SK-N-SH treated with all-trans-retinoic acid at 6 μM for 48 hours (cell line): ENCODE measurements around the gene BTG2.

Experiments
- ATAC-seq: fragments of 200-7000 bp; cut with Tn5 transposase; 3 replicates; pipeline ENCODE4 v1.9.1; 2020; ENCODE audit warnings: mild to moderate bottlenecking, moderate library complexity
- ARNTL ChIP-seq: fragments of 450-650 bp; formaldehyde crosslinking; IDR thresholded peaks from 2 replicates; pipeline ENCODE4 v1.5.0; 2020; ENCODE audit warnings: low read depth, mild to moderate bottlenecking, moderate library complexity, borderline replicate concordance
- BACH2 ChIP-seq: fragments of 250-450 bp; sonication (Bioruptor Pico); IDR thresholded peaks from 2 replicates; pipeline ENCODE4 v1.9.0; 2021; ENCODE audit warnings: mild to moderate bottlenecking, borderline replicate concordance
- CSRNP3 ChIP-seq: fragments of 250-450 bp; sonication (Bioruptor Pico); IDR thresholded peaks from 2 replicates; pipeline ENCODE4 v1.5.1; 2021; ENCODE audit warnings: mild to moderate bottlenecking, moderate library complexity
- ESRRG ChIP-seq: fragments of 250-450 bp; sonication (Bioruptor Pico); IDR thresholded peaks from 2 replicates; pipeline ENCODE4 v1.6.1; 2021; ENCODE audit warnings: mild to moderate bottlenecking
- GLIS3 ChIP-seq: fragments of 250-450 bp; sonication (Bioruptor Pico); IDR thresholded peaks from 2 replicates; pipeline ENCODE4 v1.5.0; 2020; ENCODE audit warnings: mild to moderate bottlenecking, moderate library complexity
- ISL1 ChIP-seq: fragments of 250-450 bp; sonication (Bioruptor Pico); IDR thresholded peaks from 2 replicates; pipeline ENCODE4 v2.1.2; 2022; ENCODE audit warnings: mild to moderate bottlenecking, moderate library complexity
- OSR1 ChIP-seq: fragments of 250-450 bp; sonication (Bioruptor Pico); IDR thresholded peaks from 2 replicates; pipeline ENCODE4 v1.8.0; 2022; ENCODE audit warnings: moderate library complexity, mild to moderate bottlenecking, inconsistent platforms
- PPARA ChIP-seq: fragments of 250-450 bp; sonication (Bioruptor Pico); IDR thresholded peaks from 2 replicates; pipeline ENCODE4 v1.5.0; 2020; ENCODE audit warnings: mild to moderate bottlenecking, borderline replicate concordance
- RARB ChIP-seq: fragments of 250-450 bp; sonication (Bioruptor Pico); IDR thresholded peaks from 2 replicates; pipeline ENCODE4 v1.8.0; 2021; ENCODE audit warnings: mild to moderate bottlenecking, moderate library complexity
- SNAI2 ChIP-seq: fragments of 250-450 bp; sonication (Bioruptor Pico); IDR thresholded peaks from 2 replicates; pipeline ENCODE4 v1.5.0; 2020; ENCODE audit warnings: mild to moderate bottlenecking, moderate library complexity
- TCF4 ChIP-seq: fragments of 250-450 bp; sonication (Bioruptor Pico); IDR thresholded peaks from 2 replicates; pipeline ENCODE4 v1.8.0; 2021; ENCODE audit warnings: mild to moderate bottlenecking, moderate library complexity, borderline replicate concordance
- TOX ChIP-seq: fragments of 250-450 bp; sonication (Bioruptor Pico); IDR thresholded peaks from 2 replicates; pipeline ENCODE4 v1.8.0; 2021; ENCODE audit warnings: mild to moderate bottlenecking, moderate library complexity, borderline replicate concordance
- TSHZ2 ChIP-seq: fragments of 250-450 bp; sonication (Bioruptor Pico); IDR thresholded peaks from 2 replicates; pipeline ENCODE4 v1.5.0; 2020; ENCODE audit warnings: mild to moderate bottlenecking, moderate library complexity
- ZC3H10 ChIP-seq: fragments of 250-450 bp; sonication (Bioruptor Pico); IDR thresholded peaks from 2 replicates; pipeline ENCODE4 v1.5.1; 2021; ENCODE audit warnings: mild to moderate bottlenecking, moderate library complexity
- ZFP3 ChIP-seq: fragments of 250-450 bp; sonication (Bioruptor Pico); IDR thresholded peaks from 2 replicates; pipeline ENCODE4 v1.5.0; 2020; ENCODE audit warnings: mild to moderate bottlenecking, moderate library complexity
- ZFP30 ChIP-seq: fragments of 450-650 bp; formaldehyde crosslinking; IDR thresholded peaks from 2 replicates; pipeline ENCODE4 v1.5.0; 2022; ENCODE audit warnings: mild to moderate bottlenecking, moderate library complexity
- ZNF565 ChIP-seq: fragments of 450-650 bp; formaldehyde crosslinking; conservative IDR thresholded peaks from 2 replicates; pipeline ENCODE4 v1.5.0; 2020; ENCODE audit warnings: low read depth, mild to moderate bottlenecking, moderate library complexity
- ZNF70 ChIP-seq: fragments of 450-650 bp; formaldehyde crosslinking; IDR thresholded peaks from 2 replicates; pipeline ENCODE4 v1.5.0; 2020; ENCODE audit warnings: mild to moderate bottlenecking, moderate library complexity
- ZNF8 ChIP-seq: fragments of 450-650 bp; formaldehyde crosslinking; IDR thresholded peaks from 2 replicates; pipeline ENCODE4 v1.5.0; 2020; ENCODE audit warnings: mild to moderate bottlenecking, moderate library complexity
- TF ChIP-seq, protein P1 (sequence below): fragments of 250-450 bp; sonication (Bioruptor Pico); IDR thresholded peaks from 2 replicates; pipeline ENCODE4 v1.8.0; 2020; ENCODE audit warnings: mild to moderate bottlenecking, moderate library complexity, borderline replicate concordance

The BTG2 gene

GRCh38 chr1:203281033-203281432, 24.3 kb upstream of the BTG2 start (continued):
- TF ChIP-seq, protein P1, sequence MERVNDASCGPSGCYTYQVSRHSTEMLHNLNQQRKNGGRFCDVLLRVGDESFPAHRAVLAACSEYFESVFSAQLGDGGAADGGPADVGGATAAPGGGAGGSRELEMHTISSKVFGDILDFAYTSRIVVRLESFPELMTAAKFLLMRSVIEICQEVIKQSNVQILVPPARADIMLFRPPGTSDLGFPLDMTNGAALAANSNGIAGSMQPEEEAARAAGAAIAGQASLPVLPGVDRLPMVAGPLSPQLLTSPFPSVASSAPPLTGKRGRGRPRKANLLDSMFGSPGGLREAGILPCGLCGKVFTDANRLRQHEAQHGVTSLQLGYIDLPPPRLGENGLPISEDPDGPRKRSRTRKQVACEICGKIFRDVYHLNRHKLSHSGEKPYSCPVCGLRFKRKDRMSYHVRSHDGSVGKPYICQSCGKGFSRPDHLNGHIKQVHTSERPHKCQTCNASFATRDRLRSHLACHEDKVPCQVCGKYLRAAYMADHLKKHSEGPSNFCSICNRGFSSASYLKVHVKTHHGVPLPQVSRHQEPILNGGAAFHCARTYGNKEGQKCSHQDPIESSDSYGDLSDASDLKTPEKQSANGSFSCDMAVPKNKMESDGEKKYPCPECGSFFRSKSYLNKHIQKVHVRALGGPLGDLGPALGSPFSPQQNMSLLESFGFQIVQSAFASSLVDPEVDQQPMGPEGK (CRISPR knock-in tag): no peak
- no peak for TF ChIP-seq ZFP3 (CRISPR knock-in tag)
- TF ChIP-seq ZC3H10 (CRISPR knock-in tag): no peak

GRCh38 chr1:203281851-203282661, 23.3 kb upstream of the BTG2 start:
- ATAC-seq: no peak
- TF ChIP-seq ZNF70 (CRISPR knock-in tag): no peak
- TF ChIP-seq OSR1: no peak
- TF ChIP-seq ZNF565 (CRISPR knock-in tag): no peak
- no peak for TF ChIP-seq RARB (CRISPR knock-in tag)
- TF ChIP-seq TOX: no peak
- no peak for TF ChIP-seq CSRNP3 (CRISPR knock-in tag)
- TF ChIP-seq BACH2: no peak
- no peak for TF ChIP-seq ZFP30 (CRISPR knock-in tag)
- no peak for TF ChIP-seq ARNTL (CRISPR knock-in tag)
- no peak for TF ChIP-seq ZC3H10 (CRISPR knock-in tag)
- TF ChIP-seq ESRRG (CRISPR knock-in tag): no peak
- no peak for TF ChIP-seq TSHZ2 (CRISPR knock-in tag)
- TF ChIP-seq ISL1 (CRISPR knock-in tag): no peak
- no peak for TF ChIP-seq GLIS3 (CRISPR knock-in tag)

- TF ChIP-seq ZNF8 (CRISPR knock-in tag) (no peak), PPARA (CRISPR knock-in tag) (no peak), CSRNP3 (CRISPR knock-in tag) (no peak), ZNF70 (CRISPR knock-in tag) (no peak), TSHZ2 (CRISPR knock-in tag) (no peak), ISL1 (CRISPR knock-in tag) (no peak), ZFP3 (CRISPR knock-in tag) (no peak), ZC3H10 (CRISPR knock-in tag) (no peak), ARNTL (CRISPR knock-in tag) (no peak), ZFP30 (CRISPR knock-in tag) (no peak), SNAI2 (no peak), TCF4 (no peak), TOX (no peak), OSR1 (no peak)
- TF ChIP-seq, protein P1 (CRISPR knock-in tag): no peak
These were observed 22.4 kb upstream of the BTG2 start for GRCh38 chr1:203282720-203283542.

More at GRCh38 chr1:203282720-203283542, 22.4 kb upstream of the BTG2 start:
- no peak for ATAC-seq
